GM23248 (cell line): Measurements from ENCODE around the gene MICAL2.

Experiments used
- EZH2 ChIP-seq: fragments of 200-600 bp; sonication (generic); IDR thresholded peaks from 2 replicates; pipeline ENCODE4 v1.6.1; 2018; ENCODE audit warnings: antibody characterized with exemption, mild to moderate bottlenecking; ENCODE audit not compliant: insufficient read depth, poor library complexity, severe bottlenecking
- EZH2phosphoT487 ChIP-seq: fragments of 200-600 bp; sonication (generic); IDR thresholded peaks from 2 replicates; pipeline ENCODE4 v1.6.1; 2018; ENCODE audit warnings: antibody characterized with exemption, moderate library complexity, mild to moderate bottlenecking, low read depth; ENCODE audit not compliant: insufficient read depth

DNA sequence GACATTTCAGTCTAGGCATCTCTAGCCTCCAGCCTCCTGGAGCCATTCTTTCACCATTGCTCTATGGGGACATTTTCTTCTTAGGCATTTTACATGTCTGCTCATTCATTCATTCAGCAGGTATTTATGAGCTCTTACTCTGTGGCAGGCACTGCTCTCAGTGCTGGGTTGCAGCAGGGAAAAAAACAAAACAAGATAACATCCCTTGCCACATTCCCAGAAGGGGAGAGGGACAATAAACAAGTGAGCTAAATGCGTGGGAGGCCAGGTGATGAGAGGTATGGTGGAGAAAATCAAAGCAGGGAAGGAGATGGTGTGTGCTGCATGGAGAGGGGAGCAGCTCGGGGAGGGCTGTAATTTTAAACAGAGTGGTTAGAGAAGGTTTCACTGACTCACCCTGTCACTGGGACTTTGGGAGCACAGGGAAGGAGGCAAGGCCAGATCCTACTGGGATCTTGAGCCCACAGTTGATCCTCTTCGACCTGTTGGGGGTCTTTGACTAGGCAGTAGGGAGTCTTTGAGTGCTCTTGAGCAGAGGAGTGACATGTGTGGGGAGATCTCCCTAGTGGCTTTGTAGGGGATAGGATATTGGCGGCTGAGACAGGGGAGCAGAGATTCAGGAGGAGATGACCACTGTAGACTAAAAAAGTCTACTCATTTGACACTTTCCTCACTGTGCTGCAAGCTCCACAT lies 17.0 kb downstream of the MICAL2 start:
- TF ChIP-seq EZH2 = no peak
- no peak for TF ChIP-seq EZH2phosphoT487
